Bronchial epithelial cell (primary cell): Measurements from ENCODE around the gene P2RX3. TPM values are rescaled to one million over a fixed set of nuclear protein-coding genes. Genes with fewer than 3 reads are reported as not detected.

Experiments
- DNase-seq: peaks from one replicate; pipeline ENCODE4 v3.0.0-alpha.2; 2010; ENCODE audit warnings: low read depth
- FAIRE-seq: peaks from 2 replicates; lab custom pipeline; 2011; peaks lifted over from hg19 to GRCh38; lab: Jason Lieb, UNC
- H3K27me3 ChIP-seq: 2 replicates; pipeline ENCODE4 v1.5.1; 2011; ENCODE audit warnings: low read length; ENCODE audit not compliant: control insufficient read depth, insufficient read depth
- H3K36me3 ChIP-seq: 2 replicates; pipeline ENCODE4 v1.5.1; 2011; ENCODE audit warnings: low read length; ENCODE audit not compliant: control insufficient read depth, insufficient read depth
- H3K4me3 ChIP-seq: 2 replicates; pipeline ENCODE4 v1.5.1; 2011; ENCODE audit warnings: mild to moderate bottlenecking, low read depth, low read length, control low read depth
- total RNA-seq: library from RNA; depleted of rRNA; stranded (reverse); fragments of >200 nt; gene quantifications from 2 replicates; pipeline ENCODE4 v1.2.1, GENCODE V29; 2014
- TF ChIP-seq, protein P1 (sequence below): IDR thresholded peaks from 2 replicates; pipeline ENCODE4 v1.5.1; 2011; ENCODE audit warnings: mild to moderate bottlenecking, moderate library complexity, low read length, control low read depth, inconsistent platforms; ENCODE audit not compliant: insufficient read depth, severe bottlenecking

P2RX3 gene
- total RNA-seq, 1 donor from 2014 or later: not detected

GRCh38 chr11:57390535-57390934 is 52.4 kb downstream of the P2RX3 start, which contains the start of gene PRG2:
PRG2 (minus strand) TSS chr11:57390650; CDS start chr11:57389944, 706 bp downstream.
- TF ChIP-seq, protein P1, sequence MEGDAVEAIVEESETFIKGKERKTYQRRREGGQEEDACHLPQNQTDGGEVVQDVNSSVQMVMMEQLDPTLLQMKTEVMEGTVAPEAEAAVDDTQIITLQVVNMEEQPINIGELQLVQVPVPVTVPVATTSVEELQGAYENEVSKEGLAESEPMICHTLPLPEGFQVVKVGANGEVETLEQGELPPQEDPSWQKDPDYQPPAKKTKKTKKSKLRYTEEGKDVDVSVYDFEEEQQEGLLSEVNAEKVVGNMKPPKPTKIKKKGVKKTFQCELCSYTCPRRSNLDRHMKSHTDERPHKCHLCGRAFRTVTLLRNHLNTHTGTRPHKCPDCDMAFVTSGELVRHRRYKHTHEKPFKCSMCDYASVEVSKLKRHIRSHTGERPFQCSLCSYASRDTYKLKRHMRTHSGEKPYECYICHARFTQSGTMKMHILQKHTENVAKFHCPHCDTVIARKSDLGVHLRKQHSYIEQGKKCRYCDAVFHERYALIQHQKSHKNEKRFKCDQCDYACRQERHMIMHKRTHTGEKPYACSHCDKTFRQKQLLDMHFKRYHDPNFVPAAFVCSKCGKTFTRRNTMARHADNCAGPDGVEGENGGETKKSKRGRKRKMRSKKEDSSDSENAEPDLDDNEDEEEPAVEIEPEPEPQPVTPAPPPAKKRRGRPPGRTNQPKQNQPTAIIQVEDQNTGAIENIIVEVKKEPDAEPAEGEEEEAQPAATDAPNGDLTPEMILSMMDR: no peak
- no peak for FAIRE-seq
- no peak for DNase-seq
- H3K27me3 ChIP-seq: peaks cover 2% of the 10 kb centered on the region
- H3K36me3 ChIP-seq: no peaks in the 10 kb centered on the region
- H3K4me3 ChIP-seq: no peak within 1 kb of the TSS

DNA sequence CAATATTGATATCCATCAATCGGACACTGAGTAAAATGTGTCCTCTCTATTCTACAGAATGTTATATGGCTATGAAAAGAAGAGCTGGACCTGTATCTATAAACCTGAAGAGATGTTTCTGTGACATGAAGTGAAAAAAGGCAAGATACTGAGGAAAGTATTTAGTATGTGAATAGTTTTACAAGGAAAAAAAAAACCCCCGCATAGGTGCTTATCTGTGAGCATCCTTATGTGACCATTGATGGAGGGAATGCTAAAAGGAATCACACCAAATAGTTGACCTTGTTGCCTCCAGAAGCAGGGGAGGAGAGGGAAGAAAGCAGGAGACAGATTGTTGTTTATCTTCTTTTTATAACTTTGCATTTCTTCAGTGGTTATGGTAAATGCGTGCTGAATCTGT is 53.0 kb downstream of the P2RX3 start:
- FAIRE-seq (no peak), DNase-seq (no peak)
- TF ChIP-seq, protein P1: no peak
- no peak overlapping the region for H3K4me3 ChIP-seq
- H3K27me3 ChIP-seq: peaks cover 2% of the 10 kb centered on the region
- no peaks in the 10 kb centered on the region for H3K36me3 ChIP-seq

GRCh38 chr11:57391539-57391938 is 53.4 kb downstream of the P2RX3 start:
- H3K36me3 ChIP-seq: no peaks in the 10 kb centered on the region
- TF ChIP-seq, protein P1: no peak
- FAIRE-seq (no peak), DNase-seq (no peak)
- peaks cover 2% of the 10 kb centered on the region for H3K27me3 ChIP-seq
- H3K4me3 ChIP-seq: no peak overlapping the region

- DNase-seq: no peak
- Histone ChIP-seq H3K36me3 (no peaks in the 10 kb centered on the region), H3K27me3 (peaks cover 2% of the 10 kb centered on the region), H3K4me3 (no peak overlapping the region)
- TF ChIP-seq, protein P1: no peak
- FAIRE-seq: no peak
Measured at GRCh38 chr11:57392066-57392762, 54.1 kb downstream of the P2RX3 start.

DNA sequence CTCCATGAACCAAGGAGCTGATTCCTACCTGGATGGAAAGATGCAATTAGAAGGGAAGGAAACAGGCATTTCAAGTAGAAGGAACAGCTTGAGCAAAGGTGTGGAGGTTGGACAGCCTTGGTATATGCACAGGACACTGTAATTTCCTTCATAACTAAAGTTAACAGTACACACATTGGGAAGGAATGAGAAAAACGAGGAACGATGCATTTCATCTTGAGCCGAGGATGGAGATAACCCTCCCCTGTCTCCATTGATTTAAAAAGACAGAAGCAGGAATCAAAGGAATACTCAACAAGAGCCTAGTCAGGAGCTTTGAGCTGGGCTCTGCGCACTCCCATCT is 54.6 kb downstream of the P2RX3 start:
- peak; percentile 50 for FAIRE-seq
- TF ChIP-seq, protein P1: no peak
- H3K27me3 ChIP-seq: peaks cover 2% of the 10 kb centered on the region
- no peak overlapping the region for H3K4me3 ChIP-seq
- H3K36me3 ChIP-seq: no peaks in the 10 kb centered on the region
- DNase-seq: no peak
